Activated gamma-delta T cell treated with anti-CD3 and anti-CD28 coated beads, Interleukin-2, amount 50 U/mL, for 16 hours (primary cell): ENCODE data around the gene FOXO6.

ENCODE experiments used
- DNase-seq: peaks from one replicate; pipeline ENCODE4 v3.0.0-alpha.2; 2020; ENCODE audit warnings: low read depth

FOXO6 gene

DNA sequence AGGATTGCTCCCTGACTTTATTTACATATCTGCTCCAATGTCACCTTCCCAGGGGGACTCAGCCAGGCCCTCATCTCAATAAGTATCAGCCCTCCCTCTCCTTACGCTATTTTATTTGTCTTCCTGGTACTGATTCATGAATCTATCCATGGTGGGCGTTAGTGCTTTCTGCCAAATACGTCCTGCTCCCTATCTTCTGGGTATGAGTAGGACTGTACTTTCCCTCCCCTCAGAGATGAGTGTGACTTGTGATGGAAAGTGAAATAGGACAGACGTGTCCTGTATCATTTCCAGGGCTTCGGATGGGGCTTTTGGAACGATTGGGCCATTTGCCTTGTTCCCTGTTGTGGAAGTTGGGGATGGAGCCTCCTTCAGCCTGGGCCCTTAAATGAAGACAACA lies 47.5 kb downstream of the FOXO6 start:
- DNase-seq: no peak

DNA sequence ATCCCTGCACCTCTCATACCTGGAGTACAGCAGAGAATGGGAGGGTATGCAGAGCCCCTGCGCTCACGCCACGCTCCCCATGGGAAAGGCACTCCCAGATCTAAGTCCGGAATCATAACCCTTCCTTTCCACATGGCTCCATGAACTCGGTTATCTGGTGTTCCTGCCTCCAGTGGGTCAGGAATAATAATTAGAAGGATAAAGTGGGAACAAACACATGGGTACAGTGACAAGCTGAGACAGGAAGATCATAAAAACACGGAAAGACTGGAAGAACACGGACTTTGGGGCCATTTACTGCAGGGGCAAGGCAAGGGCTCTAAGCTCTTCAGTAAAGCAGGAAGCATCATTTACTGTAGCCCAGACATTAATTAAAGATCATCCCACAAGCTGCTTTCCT lies 48.6 kb downstream of the FOXO6 start:
- no peak for DNase-seq

DNA sequence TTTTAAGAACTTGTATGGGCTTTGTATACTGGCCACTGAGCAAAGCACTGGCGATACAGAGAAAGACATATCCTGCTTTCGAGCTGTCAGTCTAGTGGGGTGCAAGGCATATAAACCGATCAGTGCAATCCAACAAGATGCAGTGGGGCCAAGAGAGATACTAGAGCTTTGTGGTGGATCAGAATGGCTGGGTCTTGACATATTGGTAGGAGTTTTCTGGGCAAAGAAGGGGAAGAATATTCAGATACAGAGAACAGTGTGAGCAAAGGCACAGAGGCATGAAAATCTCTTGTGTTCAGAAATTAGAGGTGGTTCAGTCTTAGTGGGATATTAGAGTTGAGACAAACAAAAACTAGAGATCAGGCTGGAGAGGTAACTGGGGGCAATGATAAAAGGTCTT lies 49.2 kb downstream of the FOXO6 start:
- no peak for DNase-seq

DNA sequence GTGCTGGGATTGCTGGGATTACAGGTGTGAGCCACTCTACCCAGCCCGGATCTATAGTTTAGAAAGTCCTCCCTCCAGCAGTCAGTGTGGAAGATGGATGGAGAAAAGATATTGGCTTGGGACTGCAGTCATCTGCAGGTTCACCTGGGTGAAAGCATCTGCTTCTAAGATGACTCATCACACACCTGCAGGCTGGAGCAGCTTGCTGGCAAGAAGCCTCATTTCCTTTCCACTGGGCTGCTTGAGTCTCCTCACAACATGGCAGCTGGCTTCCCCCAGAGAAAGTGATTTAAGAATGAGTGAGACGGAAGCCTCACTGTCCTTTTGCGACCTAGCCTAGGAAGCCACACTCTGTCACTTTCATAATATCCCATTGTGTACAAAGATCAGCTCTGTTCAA lies 50.0 kb downstream of the FOXO6 start:
- no peak for DNase-seq

DNA sequence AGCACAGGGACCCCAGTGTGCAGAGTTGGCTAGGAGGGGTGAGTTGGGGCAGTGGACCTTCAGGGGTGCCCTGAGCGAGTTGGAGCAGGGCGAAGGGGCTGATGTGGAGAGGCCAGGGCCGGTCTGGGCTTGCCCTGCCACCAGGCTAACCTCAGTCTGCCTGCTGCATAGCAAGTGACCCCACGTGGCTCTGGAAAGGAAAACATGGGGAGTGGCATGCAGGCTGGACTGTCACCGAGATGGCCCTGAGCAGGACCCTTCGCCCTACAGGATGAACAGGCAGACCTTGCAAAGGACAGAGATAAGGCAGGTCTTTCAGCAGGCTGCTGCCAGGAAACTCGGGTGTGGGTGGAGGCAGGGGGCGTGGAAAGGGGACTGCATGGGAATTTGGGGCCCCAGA lies 51.5 kb downstream of the FOXO6 start:
- no peak for DNase-seq

DNA sequence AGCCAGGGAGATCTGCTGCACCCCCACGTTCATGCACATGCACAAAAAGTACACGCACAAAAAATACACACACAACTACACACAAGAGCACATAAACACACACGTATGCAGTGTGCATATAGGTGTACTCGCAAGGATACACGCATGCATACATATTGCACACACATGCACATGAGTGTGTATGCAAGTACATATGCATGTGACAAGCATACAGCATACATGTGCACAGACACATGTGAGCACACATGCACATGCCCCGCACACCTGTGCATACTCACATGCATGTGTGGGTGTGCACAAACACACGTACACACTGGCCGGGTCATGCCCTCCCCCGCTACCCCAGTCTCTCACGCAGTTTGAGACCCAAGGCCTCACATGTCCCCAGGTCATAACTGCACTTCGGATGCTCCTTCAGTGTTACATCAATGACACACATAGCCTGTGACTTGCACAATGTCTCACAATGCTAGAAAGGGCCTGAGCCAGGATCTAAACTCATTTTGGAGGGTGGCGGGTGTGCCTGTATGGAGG lies 52.6 kb downstream of the FOXO6 start:
- no peak for DNase-seq

DNA sequence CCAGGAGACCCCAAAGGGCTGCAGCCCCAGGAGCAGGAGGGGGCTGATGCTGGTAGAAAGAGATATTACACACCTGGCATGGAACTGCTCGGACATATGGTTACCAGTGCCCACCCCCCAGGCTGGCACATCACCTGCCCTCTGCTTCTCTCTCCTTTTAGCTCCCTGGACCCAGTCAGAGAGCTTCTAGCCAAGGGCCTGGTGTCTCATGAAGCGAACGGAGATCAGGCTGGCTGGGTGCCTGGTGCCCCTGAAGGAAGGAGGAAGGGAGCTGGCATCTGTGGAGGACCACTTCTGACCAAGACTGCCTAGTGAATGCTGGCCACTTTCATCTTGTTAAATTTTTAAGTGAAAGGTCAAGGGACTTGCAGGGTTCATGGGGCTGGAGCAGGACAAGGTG lies 53.1 kb downstream of the FOXO6 start:
- no peak for DNase-seq

DNA sequence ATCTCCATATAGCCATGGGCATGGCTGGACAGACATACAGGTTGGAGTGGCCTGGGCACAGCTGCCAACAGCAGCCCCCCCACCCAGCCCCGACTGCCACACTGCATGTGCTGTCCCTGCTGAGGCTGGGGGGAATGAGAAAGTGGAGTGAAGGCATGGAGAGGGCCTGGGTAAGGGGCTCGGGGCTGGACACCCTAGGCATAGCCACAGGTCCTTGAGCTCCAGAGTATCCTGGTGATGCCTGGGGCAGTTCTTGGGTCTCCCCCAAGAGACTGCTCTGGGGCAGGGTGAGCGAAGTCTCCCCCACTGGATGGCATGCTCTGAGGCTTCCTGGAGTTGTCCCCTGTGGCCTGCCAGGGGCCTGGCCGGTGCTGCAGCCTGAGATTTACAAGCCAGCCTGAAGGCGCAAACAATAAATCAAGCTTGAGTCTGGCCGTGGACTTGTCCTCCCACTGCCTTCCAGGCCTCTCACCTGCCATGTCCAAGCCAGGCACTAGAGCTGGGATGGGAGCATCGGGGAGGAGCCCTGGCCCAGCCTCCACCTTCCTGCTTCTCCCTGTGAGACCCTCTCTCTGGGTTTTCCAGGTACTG lies 53.6 kb downstream of the FOXO6 start:
- no peak for DNase-seq

DNA sequence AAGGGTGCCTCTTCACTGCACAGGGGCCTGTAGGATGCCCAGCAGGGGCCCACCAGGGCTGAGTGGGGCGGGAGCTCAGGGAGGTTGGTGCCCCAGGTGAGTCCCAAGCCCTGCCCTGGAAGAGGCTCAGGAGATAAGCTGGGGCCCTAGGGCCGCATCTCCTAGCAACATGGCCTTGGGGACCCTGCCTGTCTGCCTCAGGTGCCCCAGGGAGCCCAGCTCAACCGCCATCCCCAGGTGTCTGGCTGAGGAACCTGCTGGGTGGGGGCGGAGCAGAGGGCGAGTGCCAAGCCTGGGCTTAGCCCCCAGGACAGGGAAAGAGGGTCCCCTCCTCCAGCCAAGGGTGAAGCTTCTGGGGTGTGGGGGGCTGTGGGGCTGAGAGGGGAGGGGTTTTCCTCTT lies 54.8 kb downstream of the FOXO6 start:
- no peak for DNase-seq

DNA sequence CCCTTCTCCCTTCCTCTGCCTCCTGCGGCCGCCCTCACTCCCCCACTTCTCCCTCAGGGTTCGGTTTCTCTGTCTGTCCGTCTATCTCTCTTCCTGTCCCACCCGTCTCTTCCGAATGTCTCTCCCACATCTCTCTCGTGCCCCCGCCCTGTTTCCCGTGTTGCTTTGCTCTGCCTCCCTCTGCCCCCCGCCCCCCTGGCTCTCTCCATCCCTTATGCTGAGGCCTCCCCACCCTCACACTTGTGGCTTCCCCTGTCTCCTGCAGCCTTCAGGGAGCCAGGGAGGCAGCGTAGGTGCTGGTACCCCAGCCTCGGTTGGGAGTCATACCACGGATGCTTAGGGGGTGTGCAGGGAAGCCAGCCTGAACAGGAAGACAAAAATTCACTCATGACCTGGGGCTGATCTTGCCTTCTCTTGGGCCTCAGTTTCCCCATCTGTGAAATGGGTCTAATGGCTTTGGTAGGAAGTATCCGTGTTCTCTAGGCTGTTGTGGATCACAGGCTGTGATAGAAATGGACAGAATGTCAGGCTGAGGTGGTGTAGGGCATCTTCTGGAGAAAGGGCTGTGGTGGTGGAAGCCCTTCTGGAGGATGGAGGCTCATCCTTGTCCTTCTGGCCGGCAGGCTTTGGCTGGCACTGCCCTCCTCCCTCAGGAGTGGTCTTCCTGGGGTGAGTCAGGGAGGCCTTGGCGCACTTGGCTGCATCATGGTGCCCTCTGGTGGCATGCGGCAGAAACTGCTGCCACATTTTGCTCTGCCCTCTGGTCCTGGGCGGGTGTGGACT lies 55.5 kb downstream of the FOXO6 start:
- DNase-seq: peak; percentile 41

DNA sequence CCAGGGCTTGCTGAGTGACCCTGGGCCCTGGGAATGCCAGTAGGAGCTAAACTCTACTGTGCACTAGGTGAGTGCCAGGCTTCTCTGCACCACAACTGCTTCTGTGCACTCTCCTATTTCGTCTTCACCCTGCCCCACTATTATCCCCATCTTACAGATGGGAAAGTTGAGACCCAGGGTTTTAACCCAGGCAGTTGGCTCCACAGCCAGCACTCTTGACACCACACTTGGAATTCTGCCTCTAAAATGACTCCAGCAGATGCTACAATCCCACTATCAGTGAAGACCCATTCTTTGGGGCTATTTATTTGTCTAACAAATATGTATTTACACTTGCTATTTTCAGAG lies 56.1 kb downstream of the FOXO6 start:
- no peak for DNase-seq

DNA sequence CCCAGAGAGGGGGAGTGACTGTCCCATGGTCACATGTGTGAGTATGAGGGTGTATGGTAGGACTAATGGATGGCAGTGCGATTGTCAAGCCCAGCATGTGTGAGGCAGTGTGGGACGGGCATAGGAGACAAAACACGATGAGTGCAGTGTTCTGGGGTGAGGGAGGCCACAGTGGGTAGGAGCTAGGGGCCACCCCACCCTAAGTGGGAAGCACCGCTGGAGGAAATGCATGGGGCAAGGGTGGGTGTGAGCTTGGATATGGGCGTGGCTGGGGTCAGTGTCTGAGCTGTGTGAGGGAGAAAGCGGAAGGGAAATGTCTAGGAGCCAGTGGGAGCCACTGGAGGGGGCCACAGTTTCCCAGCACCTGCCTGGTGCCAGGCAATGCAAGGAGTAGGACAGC lies 56.5 kb downstream of the FOXO6 start:
- DNase-seq: no peak

DNA sequence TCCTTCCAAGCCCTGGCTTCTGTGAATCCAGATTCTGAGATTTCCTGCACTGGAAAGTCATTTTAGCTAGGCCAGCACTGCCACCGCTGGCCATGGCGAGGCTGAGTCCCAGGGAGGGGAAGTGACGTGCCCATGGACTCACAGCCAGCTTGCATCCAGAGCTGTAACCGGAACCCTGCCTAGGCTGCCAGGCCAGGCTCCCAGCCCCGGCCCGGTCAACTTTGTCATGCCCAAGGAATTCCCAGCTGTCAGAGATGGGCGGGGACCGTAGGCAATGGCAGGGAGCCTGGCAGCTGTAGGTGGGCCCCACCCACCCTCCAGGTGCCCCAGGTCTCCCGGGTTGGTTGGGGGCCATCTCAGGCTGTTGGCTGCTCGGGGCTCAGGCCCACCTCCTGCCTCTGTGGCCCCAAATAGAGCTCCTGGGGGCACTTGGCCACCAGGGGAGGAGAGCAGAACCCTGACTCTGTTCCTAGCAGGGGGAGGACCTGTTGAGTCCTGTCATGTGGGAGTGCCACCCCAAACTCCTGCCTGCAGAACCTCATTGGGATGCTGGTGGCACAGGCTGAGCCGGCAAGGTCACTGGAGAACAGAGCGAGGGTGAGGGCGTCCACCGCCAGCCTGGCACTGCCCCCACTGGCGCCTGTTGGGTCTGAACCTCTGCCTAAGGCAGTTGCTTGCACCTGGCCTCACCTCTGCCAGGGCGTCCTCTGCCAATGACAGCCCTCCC lies 57.8 kb downstream of the FOXO6 start:
- no peak for DNase-seq

DNA sequence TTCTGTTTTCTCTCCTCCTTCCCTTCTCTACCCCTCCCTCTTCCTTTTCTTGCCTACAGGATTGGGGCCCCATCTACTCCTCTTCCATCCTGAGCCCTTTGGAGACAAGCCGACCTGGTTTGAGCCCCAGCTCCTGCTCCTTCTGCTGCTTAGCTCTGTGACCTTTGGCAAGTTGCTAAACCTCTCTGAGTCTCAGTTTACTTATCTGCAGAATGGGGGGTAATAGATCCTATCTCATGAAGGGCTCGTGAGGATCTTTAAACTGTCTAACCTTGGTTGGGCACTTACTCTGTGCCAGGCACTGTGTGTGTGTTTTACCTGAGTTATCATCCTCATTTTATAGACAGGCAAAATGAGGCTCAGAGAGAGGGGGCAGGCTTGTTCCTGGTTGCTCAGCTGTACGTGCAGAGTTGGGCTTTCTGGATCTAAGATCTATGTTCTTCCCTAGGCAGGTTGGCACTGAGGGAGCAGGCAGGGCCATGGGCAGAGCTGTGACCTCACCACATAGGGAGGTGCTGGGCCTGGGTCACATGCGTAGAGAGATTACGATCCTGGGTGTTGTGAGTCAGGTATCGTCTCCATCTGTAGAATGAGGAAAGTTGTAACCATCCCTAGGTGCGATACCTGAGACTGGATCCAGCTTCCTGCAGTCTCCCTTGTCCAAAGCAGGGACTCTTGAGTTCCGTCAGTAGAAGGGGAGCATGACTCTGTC lies 58.5 kb downstream of the FOXO6 start:
- DNase-seq: no peak

DNA sequence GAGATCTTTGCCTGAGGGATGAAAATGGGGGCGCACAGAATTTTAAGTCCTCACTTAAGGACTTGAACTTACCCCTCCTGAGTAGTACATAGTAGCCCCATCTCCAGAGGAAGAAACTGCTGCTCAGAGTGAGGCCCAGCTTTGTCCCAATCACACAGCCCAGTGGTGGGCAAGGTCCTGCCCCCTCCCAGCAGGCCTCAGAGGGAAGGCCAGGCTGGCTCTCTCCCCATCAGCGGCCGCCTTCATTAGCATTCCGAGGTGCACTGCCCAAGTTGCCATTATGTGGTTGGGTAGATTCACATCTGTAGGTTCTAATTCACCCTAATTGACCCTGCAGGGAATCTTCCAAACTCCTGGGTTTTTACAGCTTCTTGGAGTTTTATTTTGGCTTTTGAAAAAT lies 59.1 kb downstream of the FOXO6 start:
- no peak for DNase-seq

DNA sequence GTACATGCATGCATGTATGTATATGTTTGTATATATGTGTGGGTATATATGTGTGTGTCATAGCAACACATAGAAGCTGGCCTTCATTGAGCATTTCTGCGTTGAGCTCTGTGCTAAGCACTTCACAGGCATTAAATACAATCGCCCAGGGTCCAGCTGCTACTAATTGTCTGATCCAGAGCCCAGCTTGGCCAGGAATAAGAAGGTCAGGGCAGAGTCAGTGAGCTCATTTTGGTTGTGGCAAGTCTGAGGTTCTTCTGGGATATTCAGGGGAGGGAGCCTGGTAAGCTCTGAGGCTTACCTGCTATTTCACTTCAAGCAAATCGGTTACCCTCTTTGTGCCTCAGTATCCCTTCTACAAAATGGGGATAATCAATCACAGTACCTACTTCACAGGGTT lies 59.6 kb downstream of the FOXO6 start:
- no peak for DNase-seq

DNA sequence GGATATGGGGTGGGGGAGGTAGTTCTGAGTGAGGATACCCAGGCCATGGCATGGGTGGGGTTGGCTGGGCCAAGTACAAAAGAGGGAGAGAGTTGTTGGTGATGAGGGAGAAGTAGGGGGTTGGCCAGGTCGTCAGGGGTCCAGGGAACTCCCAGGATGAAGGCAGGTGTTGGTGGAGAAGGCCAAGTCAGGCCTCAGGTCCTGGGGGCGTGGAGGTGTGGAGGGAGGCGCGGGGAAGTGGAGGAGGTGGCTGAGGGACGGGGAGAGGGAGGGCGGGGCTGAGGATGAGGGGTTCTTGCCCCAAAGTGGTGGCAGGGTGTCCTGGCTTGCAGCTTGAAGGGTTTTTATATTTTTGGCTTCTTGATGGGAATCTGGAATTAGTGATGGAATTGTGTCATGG lies 61.1 kb downstream of the FOXO6 start:
- no peak for DNase-seq

DNA sequence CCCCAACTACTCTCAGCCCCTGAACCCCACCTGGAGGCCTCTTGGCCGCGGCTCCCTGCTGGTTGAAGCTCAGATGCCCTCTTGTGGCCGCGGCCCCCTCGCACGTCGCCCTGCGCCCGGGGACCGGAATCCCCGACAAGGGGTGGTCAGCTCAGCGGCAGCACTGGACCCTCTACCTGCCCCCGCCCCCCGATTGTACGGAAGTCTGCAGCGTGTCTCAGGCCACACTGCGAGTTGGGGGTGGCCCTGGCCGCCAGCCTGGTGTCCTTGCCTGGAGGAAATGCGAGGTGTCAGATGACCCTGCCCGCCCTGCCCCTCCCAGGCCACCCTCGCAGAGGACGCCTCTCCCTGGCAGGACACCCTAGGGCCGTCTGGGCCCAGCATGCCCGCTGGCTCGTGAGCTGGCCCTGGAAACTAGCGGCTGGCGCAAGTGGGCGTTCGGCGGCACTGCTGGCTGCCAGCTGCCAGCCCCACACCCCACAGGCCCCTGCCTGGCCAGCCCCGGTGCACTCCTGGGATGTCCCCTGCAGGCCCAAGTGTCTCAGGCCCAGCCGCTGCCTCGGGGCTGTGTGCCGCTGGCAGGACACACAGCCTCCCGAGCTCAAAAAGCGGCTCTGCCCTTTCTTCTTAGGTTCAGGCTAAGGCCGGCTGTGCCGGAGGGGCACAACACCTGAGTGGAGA lies 62.4 kb downstream of the FOXO6 start:
- no peak for DNase-seq

DNA sequence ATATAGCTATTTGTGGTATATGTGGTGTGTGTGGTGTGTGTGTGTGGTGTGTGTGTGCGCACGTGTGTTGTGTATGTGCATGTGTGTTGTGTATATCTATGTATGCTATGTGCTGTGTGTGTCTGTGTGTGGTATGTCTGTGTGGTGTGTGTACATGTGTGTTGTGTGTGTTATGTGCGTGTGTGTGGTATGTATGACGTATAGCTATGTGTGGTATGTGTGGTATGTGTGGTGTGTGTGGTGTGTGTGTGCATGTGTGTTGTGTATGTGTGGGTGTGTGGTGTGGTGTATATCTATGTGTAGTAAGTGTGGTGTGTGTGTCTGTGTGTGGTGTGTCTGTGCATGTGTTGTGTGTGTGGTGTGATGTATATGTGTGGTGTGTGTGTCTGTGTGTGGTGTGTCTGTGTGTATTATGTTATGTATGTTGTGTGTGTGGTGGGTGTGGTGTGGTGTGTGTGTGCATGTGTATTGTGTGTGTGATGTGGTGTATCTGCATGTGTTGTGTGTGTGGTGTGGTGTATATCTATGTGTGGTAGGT lies 63.4 kb downstream of the FOXO6 start:
- DNase-seq: no peak

DNA sequence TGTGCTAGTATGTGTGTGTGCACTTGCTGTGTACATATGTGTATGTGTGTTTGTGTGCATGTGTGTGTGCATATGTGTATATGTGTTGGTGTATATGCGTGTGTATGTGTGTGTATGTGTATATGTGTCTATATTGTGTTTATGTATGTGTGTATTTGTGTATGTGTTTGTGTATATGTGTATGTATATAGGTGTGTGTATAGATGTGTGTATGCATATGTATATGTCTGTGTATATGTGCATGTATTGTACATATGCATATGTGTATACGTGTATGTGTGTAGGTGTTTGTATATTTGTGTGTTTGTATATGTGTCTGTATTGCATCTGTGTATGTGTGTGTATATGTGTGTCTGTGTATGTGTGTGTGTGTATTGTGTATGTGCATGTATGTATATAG lies 64.1 kb downstream of the FOXO6 start:
- no peak for DNase-seq

DNA sequence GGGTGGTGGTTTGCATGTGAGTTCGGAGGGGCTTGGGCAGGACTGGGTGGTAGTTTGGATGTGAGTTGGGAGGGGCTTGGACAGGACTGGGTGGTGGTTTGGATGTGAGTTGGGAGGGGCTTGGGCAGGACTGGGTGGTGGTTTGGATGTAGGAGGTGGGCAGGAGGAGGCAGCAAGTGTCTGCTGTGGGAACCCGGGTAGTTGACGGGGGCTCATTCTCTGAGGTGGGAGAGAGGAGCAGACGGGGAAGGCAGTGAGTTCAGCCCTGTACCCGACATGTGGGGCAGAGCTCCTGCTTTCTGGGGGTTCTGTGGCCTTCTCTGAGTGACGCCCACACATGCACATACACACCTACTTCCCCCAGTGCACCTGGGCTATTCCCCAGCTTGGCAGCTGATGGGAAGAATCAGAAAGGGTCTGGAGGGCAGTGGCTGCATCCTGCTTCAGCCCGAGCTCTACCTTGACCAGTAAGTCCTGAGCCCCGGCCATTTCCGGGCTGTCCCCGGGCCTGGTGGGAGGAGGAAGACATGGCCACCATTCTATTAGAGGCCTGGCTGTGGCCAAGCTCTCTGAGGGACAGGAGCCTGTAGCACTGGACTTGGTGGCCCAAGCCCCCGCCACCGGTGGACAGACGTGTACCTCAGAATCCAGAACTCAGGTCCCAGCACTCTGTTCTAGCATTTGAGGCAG lies 65.1 kb downstream of the FOXO6 start:
- no peak for DNase-seq
